HUES64 (cell line): ENCODE results near the gene KRTAP24-1. TPM values are rescaled to one million over a fixed set of nuclear protein-coding genes. Genes with fewer than 3 reads are reported as not detected.

Experiments used
- H3K27ac ChIP-seq: 2 replicates; pipeline ENCODE4 v1.7.0; 2013; ENCODE audit warnings: low read depth, low read length, inconsistent platforms
- H3K27me3 ChIP-seq: 2 replicates; pipeline ENCODE4 v1.6.1; 2013; ENCODE audit warnings: mild to moderate bottlenecking, low read length; ENCODE audit not compliant: insufficient read depth
- H3K36me3 ChIP-seq: 2 replicates; pipeline ENCODE4 v1.6.1; 2013; ENCODE audit warnings: mild to moderate bottlenecking, low read length; ENCODE audit not compliant: insufficient read depth
- H3K4me1 ChIP-seq: 2 replicates; pipeline ENCODE4 v1.6.1; 2013; ENCODE audit warnings: mild to moderate bottlenecking, low read length, moderate library complexity; ENCODE audit not compliant: insufficient read depth
- H3K4me3 ChIP-seq: 2 replicates; pipeline ENCODE4 v1.5.1; 2013; ENCODE audit warnings: mild to moderate bottlenecking, low read length, moderate library complexity
- H3K9ac ChIP-seq: 2 replicates; pipeline ENCODE4 v1.6.1; 2013; ENCODE audit warnings: mild to moderate bottlenecking, low read depth, low read length
- H3K9me3 ChIP-seq: 2 replicates; pipeline ENCODE4 v1.6.1; 2013; ENCODE audit warnings: low read depth, low read length; ENCODE audit not compliant: insufficient read depth
- WGBS: fragments of 150-250, 120-280 bp; methylation state at CpG from one replicate; pipeline ENCODE4 v1.1.7; 2013; ENCODE audit warnings: missing lambda C conversion rate; 5-methylcytosine and 5-hydroxymethylcytosine counted together
- polyA plus RNA-seq, 2 experiments: library from polyadenylated mRNA; stranded (reverse); fragments of 50-300 nt; gene quantifications; one replicate each; pipeline ENCODE4 v1.2.3, GENCODE V29; 2013

Gene KRTAP24-1, protein sequence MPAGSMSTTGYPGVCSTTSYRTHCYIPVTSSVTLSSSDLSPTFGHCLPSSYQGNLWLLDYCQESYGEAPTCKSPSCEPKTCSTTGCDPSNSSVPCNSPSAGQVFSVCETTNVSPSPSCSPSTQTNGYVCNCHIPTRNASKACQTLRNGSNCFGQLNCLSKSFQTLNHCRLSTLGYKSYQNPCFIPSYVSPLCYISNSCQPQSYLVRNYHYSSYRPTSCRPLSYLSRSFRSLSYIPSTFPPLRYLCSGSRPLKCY
- polyA plus RNA-seq (2013, experiment 1 of 2) = not detected
- polyA plus RNA-seq (2013, experiment 2 of 2) = not detected

DNA sequence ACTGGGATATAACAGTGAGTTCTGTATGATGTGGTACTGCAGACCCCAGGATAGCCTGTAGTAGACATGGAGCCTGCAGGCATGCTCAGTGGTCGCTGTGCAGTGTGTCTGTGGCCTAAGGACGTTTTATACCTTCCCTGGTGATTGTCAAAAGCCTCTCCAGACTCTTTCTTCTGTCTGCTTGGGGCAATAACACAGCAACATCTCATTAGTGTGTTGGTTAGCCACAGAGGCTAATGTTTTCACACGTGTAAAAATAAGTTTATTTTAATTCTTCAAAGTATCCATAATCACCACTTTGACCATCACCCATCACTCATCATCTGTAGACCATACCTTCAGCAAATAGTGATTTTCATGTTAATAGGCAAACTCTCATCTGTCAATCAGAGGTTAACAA, at the start of gene KRTAP24-1:
TSS of gene KRTAP24-1 (minus strand) at position 101 of the 400 bp plus-strand sequence. CDS start at position 83, 18 bp downstream.
- Histone ChIP-seq H3K4me3 (no peak within 1 kb of the TSS), H3K9me3 (no peaks in the 10 kb centered on the region), H3K4me1 (no peaks in the 10 kb centered on the region), H3K36me3 (no peaks in the 10 kb centered on the region), H3K27ac (no peak within 1 kb of the TSS), H3K27me3 (no peaks in the 10 kb centered on the region), H3K9ac (no peak within 1 kb of the TSS)
- WGBS = 91% methylated on average over 3 of the region's 3 CpGs

DNA sequence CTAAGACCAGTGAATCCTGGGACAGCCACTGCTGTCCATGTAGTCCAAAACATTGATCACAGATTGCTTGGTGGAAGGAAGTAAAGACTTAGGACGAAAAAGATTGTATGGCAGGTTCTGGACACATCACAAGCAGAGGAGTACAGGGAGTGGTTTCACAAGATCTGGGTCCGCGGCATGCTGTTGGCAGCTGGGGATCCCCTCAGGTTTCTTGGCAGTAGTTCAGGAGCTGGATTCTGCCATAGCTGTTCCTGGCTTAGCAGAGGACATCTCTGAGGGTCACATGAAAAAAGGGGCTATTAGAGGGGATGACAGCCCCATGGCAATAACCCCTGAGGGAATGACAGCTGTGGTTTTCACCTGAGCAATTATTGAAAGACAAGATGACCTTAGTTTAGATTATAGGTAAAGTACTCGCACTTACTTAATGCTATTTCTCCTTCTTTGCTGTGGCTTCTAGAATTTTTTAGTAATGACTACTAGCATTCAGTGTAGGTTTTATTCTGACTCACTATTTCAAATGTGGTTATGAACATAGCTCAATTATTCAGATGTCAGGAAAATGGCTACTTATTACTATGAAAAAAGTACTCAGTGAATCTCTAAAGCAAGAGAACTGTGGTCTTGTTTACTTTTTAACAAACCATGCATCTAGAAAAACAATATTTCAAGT, 46.6 kb upstream of the KRTAP24-1 start:
- 0 out of 2 replicates have a peak, but pooled peaks cover 5% of the 10 kb centered on the region for H3K4me1 ChIP-seq
- no peaks in the 10 kb centered on the region for H3K36me3 ChIP-seq
- H3K9me3 ChIP-seq = peaks cover 13% of the 10 kb centered on the region
- WGBS = 97% methylated on average over 3 of the region's 4 CpGs
- H3K27me3 ChIP-seq = no peaks in the 10 kb centered on the region
- no peak overlapping the region for H3K4me3 ChIP-seq
- no peak overlapping the region for H3K27ac ChIP-seq
- H3K9ac ChIP-seq = no peak overlapping the region

DNA sequence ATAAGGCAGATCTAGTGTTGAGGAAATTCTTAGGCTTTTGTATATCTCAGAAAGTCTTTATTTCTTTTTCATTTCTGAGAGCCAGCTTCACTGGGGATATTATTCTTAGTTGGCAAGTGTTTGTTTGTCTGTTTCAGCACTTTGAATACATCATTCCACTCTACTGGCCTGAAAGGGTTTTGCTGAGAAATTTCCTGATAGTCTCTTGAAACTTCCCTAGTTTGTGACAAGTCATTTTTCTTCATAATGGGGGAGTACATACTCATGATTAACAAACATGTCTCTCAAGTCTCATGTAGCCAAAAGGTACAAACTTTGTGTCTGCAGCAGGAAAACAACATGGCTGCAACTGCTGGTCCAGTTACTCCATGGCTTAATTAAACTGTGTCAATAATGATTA, 43.6 kb upstream of the KRTAP24-1 start:
- no peak overlapping the region for H3K27ac ChIP-seq
- H3K36me3 ChIP-seq = no peaks in the 10 kb centered on the region
- 0 out of 2 replicates have a peak, but pooled peaks cover 5% of the 10 kb centered on the region for H3K4me1 ChIP-seq
- H3K27me3 ChIP-seq = no peaks in the 10 kb centered on the region
- peaks cover 13% of the 10 kb centered on the region for H3K9me3 ChIP-seq
- no peak overlapping the region for H3K4me3 ChIP-seq
- H3K9ac ChIP-seq = no peak overlapping the region

DNA sequence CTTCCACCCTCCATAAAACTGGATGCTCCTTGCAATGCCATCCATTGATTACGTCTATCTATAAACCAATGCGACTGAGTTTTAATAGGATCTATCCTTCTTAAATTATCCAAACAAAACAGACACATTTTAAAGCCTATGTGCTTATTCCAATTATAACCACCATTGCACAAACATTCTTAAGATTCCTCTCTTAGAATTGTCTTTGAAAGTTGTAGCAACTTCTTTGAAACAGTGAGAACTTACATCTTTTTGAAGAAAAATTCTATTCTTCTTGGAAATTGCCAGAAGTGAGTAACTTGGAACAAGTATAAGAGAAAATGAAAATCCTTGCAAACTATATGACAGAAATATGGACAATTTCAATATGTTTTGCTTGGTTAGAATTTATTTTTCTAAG, 37.5 kb upstream of the KRTAP24-1 start, which contains the start of gene KRTAP26-1:
TSS of gene KRTAP26-1 (minus strand) at position 101 of the 400 bp plus-strand sequence. CDS start 280 bp downstream, outside the sequence.
- Histone ChIP-seq H3K9me3 (no peaks in the 10 kb centered on the region), H3K4me1 (no peaks in the 10 kb centered on the region), H3K27me3 (no peaks in the 10 kb centered on the region), H3K9ac (no peak within 1 kb of the TSS), H3K36me3 (no peaks in the 10 kb centered on the region), H3K27ac (no peak within 1 kb of the TSS), H3K4me3 (no peak within 1 kb of the TSS)
- 94% methylated on average over 2 of the region's 2 CpGs for WGBS

DNA sequence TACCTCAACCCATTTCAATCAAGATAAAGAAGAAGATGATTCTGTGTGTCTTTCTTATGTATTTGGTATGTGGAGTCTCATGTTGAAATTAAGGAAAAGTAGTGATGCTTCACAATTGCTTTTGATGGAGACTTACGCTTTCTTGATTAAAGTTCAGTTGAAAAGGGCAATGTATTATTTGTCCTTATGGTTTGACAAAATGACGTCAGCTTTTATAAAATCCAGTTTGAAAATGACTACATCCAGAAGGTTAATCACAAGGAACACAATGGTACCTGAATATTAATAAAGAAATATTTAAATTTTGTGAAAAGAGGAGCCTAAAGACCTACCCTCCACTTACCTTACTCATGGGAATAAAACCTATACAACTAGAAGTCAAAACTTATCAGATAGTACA, 33.0 kb upstream of the KRTAP24-1 start:
- Histone ChIP-seq H3K27me3 (no peaks in the 10 kb centered on the region), H3K9ac (no peak overlapping the region), H3K4me3 (no peak overlapping the region), H3K36me3 (no peaks in the 10 kb centered on the region), H3K4me1 (no peaks in the 10 kb centered on the region), H3K27ac (no peak overlapping the region), H3K9me3 (no peaks in the 10 kb centered on the region)
- 100% methylated on average over 2 of the region's 2 CpGs for WGBS

DNA sequence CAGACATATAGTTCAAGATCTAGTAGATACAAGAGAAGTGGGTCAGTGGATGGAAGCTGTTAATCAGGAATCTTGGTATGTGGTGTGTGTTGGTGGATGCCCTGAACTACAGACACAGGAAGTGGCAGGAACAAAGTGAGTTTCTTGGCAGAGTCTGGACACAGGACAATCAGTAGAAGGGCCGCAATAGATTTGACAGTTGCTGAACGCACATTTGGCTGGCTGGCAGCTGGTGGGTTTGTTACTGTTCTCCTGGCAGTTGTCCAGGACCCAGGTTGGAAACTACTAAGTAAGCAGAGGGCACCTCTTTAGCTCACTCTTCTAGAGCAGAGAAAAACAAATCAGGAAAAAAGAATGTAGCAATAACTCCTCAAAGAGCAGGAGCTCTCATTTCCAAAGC, 24.1 kb upstream of the KRTAP24-1 start:
- H3K4me1 ChIP-seq = no peaks in the 10 kb centered on the region
- H3K36me3 ChIP-seq = no peaks in the 10 kb centered on the region
- H3K4me3 ChIP-seq = no peak overlapping the region
- H3K27ac ChIP-seq = no peak overlapping the region
- H3K9ac ChIP-seq = no peak overlapping the region
- H3K27me3 ChIP-seq = no peaks in the 10 kb centered on the region
- 99% methylated on average over 2 of the region's 2 CpGs for WGBS
- no peaks in the 10 kb centered on the region for H3K9me3 ChIP-seq

DNA sequence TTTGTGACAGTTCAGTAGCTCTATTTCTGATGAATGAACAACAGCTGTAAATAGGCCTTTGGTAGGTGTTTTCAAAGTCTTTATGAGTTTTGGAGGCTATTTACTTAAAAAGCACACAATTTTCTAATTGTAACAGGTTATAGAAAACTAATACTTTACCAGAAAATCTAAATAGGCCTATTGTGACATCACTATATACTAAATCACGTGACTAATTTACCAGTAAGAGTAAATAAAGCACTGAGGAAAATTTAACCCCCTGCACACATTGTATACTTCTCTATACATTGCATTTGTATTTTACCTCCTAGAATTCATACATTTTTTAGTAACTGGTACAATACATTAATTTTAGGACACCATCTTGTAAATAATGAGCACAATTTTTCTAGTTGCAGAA, 22.4 kb upstream of the KRTAP24-1 start:
- Histone ChIP-seq H3K4me1 (no peaks in the 10 kb centered on the region), H3K36me3 (no peaks in the 10 kb centered on the region), H3K27ac (no peak overlapping the region), H3K9me3 (no peaks in the 10 kb centered on the region), H3K4me3 (no peak overlapping the region), H3K9ac (no peak overlapping the region), H3K27me3 (no peaks in the 10 kb centered on the region)
- WGBS = 100% methylated on average over 1 of the region's 1 CpG

DNA sequence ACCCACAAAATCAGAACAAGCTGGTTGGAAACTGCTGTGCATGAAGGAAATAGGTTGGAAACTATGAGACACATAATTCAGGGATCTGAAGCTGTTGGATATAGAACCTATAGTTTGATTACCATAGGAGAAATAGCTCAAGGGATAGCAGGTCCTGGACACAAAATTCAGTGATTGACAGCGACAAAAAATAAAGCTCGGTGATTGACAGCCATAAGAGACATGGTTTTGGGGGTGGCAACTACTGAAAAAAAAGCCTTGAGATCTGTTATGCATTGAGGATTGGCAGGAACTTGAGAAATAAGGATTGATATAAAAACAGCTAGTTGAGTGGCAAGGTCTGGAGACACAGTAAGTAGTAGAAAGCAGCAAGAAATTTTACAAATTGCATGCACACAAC, 6.5 kb upstream of the KRTAP24-1 start, which contains the start of gene KRTAP25-1:
TSS of gene KRTAP25-1 (minus strand) at position 300 of the 400 bp plus-strand sequence. CDS start at position 276, 24 bp downstream.
- H3K4me3 ChIP-seq = no peak within 1 kb of the TSS
- H3K36me3 ChIP-seq = no peaks in the 10 kb centered on the region
- H3K4me1 ChIP-seq = no peaks in the 10 kb centered on the region
- WGBS = 96% methylated on average over 2 of the region's 2 CpGs
- H3K27ac ChIP-seq = no peak within 1 kb of the TSS
- no peaks in the 10 kb centered on the region for H3K27me3 ChIP-seq
- H3K9ac ChIP-seq = no peak within 1 kb of the TSS
- no peaks in the 10 kb centered on the region for H3K9me3 ChIP-seq

DNA sequence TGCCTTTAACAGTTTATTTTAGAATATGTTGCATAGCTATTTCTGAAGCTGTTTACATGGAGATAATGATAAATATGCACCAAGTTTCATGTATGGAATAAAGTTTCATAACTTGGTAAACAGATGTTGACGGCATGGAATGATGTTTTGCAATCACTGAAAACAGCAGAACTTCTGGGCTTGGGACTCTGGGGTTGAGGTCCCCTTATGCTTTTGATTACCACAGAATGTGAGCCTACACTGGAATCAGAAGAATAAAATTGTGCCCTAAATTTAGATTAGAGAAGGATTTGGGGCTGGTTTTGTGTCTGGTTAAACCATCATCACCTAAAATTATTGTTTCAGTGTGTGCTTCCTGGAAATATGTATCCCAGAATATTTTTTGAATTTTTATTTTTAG, 11.1 kb downstream of the KRTAP24-1 start:
- no peak overlapping the region for H3K27ac ChIP-seq
- no peaks in the 10 kb centered on the region for H3K36me3 ChIP-seq
- H3K4me3 ChIP-seq = no peak overlapping the region
- no peak overlapping the region for H3K9ac ChIP-seq
- WGBS = 96% methylated on average over 1 of the region's 1 CpG
- no peaks in the 10 kb centered on the region for H3K9me3 ChIP-seq
- no peaks in the 10 kb centered on the region for H3K4me1 ChIP-seq
- H3K27me3 ChIP-seq = no peaks in the 10 kb centered on the region

DNA sequence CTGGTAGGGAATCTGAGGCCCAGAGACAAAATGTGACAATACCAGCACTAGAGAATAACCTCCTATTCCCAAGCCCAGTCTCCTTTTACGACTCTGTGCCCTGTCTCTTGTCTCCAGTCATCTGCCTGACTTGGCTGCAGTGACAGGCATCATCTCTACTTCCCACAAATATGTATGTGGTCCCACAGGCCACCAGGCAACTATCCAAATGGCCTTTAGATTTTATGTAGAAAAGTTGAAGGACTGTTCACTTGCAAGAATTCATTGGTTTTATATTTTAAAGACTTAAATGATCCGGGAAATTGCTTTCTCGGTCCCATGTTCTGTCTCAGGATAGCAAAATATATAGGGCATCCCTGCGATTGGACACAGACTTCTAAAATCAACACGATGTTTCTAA, 11.6 kb downstream of the KRTAP24-1 start:
- no peaks in the 10 kb centered on the region for H3K9me3 ChIP-seq
- WGBS = 96% methylated on average over 5 of the region's 5 CpGs

DNA sequence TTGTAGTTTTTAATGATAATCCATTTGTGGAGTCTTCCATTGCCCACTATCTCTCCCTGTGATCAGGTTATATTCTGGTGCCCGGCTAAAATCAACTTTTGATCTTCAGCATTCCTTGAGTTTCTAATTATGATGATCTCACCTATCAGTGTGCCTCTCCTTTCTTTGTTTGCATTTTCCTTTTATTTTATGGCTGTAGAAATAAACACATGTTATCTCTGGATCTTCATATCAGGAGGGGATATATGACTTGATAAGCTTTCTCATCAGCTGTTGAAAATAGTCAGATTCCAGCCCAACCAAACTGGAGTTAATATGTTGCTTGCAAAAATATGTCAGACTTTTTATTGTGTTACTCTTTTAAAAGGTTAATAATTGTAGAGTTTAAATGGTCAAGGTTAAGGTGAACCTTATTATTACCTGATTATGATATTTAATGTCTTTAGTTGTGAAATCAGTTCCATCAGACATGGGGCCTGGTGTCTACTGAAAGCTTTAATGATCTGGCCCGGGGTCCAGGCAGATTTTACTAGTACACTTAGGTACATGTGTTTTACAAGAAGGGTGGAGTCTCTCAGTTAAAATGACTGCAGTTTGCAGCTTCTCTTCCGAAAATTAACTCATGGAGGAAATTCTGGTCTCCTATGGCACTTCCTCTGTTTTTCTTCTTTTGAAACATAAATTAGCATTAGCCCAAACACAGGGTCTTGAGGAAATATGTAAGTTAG, 12.8 kb downstream of the KRTAP24-1 start:
- 95% methylated on average over 3 of the region's 3 CpGs for WGBS
- peaks cover 4% of the 10 kb centered on the region; the same call in 1 of the 2 replicates for H3K9me3 ChIP-seq
- H3K27ac ChIP-seq = no peak overlapping the region
- H3K9ac ChIP-seq = no peak overlapping the region
- H3K4me1 ChIP-seq = no peaks in the 10 kb centered on the region
- H3K4me3 ChIP-seq = no peak overlapping the region
- no peaks in the 10 kb centered on the region for H3K36me3 ChIP-seq
- no peaks in the 10 kb centered on the region for H3K27me3 ChIP-seq

More for the DNA sequence above, 11.6 kb downstream of the KRTAP24-1 start:
- no peaks in the 10 kb centered on the region for H3K36me3 ChIP-seq
- no peak overlapping the region for H3K9ac ChIP-seq
- no peaks in the 10 kb centered on the region for H3K4me1 ChIP-seq
- H3K27ac ChIP-seq = no peak overlapping the region
- no peaks in the 10 kb centered on the region for H3K27me3 ChIP-seq
- H3K4me3 ChIP-seq = no peak overlapping the region
